Limb (tissue), 2 donors: ENCODE data around the gene ZNF462.
A peak's percentile ranks its signal among the peaks of the same experiment; 100 is the strongest.
"Not testable (repeated sequence)": the region's sequence is repeated elsewhere in the genome, so short reads cannot be mapped to it uniquely, and the experiment has no call there.

Experiments
- DNase-seq, 2 donors: peaks; one replicate each; pipeline ENCODE4 v3.0.0-alpha.2; 2016; ENCODE audit errors: extremely low spot score in 2 of 2

The ZNF462 gene

DNA sequence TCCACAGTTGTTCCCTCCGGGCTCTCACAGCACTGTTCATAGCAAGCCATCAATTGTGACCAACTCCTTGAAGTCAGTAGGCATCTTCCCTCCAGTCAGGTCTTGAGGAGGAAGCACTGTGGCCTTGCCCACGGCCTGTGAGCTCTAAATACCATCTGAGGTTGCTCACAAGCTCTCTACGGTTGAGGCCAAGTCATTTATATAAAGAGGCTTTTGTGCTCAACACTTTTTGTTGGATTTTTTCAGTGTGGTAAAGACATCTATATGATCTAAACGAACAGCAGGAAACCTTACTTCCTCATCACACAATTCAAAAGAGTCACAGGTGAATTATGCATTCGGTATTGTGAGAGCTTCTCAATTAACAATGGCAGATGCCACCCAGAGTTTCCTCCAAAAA, 97.3 kb downstream of the ZNF462 start:
- DNase-seq = no peak

DNA sequence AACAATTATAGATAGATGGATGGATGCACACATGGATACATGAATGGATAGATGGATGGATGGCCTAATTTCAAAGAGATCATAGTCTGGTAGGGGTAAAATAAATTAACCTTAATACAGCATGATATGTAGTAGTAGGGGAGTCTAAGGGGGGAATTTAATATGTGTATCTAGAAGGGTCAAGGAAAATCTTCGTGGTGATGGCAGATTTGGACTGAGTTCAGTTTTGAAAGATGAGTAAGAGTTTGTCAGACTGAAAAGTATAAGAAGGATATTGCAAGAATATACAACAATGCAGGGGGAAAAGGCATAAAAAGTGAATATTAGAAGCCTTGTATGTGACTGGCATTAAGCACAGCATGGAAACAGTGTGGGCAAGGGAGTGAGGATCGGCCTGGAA, 98.7 kb downstream of the ZNF462 start:
- no peak for DNase-seq

DNA sequence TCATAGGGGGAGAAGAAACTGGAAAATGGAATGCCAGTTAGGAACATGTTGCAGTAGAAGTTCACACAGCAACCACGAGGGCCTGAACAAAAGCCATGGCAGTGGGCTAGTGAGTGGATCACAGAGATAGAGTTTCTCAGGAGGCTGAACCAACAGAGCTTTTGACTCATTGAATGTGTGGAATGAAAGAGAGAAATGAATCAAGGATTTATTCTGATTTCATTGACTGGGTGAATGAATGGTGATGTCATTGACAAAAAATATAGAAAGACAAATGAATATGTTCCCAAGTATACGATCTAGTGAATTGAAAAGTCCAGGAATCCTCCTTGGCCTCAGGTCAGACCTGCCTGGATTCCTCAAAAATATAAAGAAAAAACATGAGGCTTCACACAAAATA, 99.2 kb downstream of the ZNF462 start:
- DNase-seq = no peak

DNA sequence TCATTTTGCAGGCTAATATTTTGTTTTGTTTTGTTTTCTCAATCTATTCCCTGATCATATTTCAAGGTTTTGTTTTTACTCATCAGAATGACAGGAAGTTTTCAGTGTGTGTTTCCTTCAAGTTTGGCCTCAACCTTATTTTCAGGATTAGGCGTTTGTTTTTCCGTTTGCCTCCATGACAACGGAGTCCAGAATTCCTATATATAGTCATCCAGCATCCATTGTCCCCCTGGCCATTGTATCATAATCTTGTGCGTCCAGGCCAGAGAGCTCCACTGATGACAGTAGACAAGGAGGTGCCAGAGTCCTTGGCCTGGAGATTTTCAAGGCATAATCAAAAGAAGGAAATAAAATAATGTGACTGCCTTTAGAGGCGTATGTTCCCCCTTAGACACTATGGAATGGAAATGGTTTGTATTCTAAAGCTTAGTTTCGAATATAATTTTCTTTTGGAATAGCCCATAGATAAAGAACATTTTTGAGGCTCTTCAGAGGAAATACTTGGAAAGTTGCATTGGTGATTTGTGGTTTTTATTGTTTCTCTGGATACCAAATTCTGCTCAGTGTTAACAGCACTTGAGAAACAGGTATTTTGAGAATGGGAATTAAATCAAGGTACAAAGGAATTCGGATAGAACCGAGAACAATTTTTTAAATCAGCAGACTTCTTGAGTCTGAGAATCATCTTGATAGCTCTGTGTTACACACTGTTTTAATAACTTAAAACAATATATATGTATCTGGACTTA, 99.8 kb downstream of the ZNF462 start:
- peak in 1 of 2 donors; percentile 47 for DNase-seq

DNA sequence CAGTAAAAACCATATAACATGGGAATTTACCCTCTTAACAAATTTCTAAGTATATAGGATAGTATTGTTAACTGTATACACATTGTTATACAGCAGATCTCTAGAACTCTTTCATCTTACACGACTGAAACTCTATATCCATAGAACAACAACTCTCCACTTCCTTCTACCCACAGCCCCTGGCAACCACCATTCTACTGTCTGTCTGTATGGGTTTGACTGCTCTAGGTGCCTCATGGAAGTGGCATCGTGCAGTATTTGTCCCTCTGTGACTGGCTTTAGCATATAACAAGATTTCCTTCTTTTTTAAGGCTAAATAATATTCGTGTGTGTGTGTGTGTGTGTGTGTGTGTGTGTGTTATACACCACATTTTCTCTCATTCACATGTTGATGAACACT, 100.7 kb downstream of the ZNF462 start:
- DNase-seq = no peak

DNA sequence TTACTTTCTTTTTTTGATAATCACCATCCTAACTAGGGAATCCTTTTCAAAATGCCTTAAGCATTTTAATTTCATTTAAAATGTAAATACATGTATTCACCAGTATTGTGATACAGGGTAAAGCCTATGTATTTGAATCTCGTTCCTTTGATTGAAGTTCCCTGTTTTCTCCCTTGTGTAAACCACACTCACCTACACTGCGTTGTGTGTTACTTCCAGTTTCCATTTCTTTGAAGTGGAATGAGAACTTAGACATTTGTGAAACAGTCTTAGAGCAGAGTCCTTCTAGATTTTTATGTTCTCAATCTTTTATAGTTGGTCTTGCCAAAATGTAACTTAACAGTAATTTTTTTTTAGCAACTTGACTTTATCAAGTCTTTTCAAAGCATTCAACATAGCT, 101.4 kb downstream of the ZNF462 start:
- DNase-seq = no peak

DNA sequence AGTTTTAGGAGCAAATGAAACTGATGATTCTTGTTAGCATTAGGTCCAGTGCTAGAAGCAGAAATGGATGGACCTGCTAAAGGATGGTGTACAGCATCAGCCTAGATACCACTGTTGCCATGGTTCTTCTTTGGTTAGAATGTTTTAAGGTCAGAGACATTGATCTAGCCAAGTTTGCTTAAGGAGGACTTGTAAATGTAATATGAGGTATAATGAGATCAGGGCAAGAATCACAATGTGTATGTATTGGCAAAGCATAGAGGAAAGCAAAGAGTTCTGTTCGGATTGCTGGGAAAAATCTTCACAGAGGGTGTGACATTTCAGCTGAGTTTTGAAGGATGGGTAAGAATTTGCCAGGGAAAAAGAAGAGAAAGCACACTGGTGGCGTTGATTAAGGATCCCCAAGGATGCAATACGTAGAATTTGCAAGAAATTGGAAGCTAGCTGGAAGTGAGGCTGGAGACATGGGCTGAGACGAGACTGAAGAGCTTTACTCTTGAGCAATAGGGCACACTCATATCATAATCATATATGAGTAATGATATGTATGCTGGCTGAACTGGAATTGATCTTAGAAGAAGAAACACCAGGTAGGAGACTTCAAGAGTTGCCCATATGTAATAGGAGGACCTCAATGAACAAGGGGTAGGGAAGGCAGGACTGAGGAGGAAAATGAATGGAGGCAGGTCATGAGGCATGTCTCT, 102.0 kb downstream of the ZNF462 start:
- no peak for DNase-seq

DNA sequence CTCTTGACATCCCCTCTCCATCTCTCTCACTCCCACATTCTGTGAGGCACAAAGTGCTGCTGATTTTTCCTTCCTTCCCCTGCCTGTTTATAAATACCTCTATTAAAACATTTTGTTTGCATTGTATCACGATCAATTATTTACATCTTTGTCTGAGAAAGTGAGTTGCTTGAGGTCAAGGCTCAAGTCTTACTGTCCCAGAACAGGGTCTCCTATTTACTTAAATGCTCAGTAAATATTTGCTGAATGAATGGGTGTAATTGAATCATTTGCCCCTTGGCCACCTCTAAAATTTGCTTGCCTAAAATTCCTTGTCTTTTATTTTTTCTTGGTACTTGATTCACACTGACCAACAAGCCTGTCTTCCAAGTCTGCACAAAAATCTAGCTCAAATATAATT, 103.5 kb downstream of the ZNF462 start:
- DNase-seq = no peak

DNA sequence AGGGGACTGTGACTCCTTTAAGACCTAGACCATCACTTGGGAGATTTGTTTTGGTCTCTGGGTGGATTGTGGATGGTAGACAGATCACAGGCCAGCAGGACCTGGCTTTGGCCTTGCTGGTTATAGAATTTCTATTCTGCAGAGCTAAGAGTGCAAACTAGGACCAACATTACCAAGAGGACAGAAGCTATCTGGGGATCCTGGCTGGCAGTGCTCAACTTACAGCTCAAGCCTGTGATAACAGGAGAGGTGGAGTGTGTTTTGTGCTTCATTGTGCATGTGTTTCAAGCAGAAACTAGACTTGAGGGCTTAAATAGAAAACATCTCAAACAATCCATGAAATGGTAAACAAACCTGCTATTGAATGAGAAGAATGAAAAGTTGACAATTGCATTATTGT, 106.7 kb downstream of the ZNF462 start:
- DNase-seq = no peak

DNA sequence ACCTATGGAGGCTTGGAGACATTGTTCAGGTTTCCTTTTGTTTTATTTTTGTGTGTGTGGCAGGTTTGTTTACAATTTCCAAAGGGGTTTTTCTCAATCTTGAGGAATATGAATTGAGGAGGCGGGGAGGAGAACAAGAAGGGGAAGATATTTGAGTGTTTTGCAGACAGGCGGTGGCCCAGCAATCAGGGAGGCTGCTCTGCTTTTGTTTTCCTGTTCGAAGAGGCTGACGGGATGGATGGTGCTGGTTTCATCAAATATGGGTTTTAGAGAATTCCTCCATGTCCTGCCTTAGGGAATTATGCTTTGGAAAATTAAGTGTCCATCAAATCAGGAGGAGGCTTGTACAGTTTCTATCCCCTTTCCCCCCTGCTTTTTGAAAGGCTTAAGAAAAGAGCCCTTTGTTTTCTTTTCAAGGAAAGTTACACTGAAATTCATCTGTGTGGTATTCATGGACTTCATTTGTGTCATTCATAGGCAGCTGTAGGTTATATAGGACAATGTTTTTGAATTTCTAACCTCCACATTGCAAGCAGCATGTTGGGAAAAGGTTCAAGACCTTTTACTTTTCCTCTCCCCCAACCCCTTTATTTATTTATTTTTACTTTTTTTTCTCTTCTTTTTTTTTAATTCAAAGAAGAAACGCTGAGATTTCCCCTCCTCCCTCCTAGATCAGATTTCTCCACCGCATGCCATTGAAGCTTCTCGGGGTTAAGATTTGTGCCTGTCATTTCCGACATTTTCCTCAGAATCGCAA, 107.4 kb downstream of the ZNF462 start:
- DNase-seq = no peak

DNA sequence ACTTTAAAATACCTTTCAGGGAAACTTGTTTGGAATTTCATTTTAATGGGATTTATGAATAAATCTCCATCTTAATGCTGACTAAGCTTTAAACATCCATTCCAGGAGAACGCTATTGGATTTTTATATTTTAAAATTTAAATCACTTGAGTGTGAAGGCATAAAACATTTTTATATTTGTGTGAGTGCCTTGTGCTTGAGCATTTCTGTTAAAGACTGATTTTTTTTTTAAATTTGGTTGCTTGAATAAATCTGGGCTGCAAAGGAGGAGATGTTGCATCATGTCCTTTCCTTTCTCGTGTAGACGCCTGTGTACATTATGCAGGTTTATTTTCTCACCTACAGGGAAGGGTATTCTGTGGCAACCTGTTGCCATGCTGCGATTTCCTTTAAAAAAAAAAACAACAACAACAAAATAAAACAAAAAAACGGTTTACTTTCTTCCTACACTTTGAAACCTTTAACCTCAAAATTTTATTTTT, 108.1 kb downstream of the ZNF462 start:
- no peak for DNase-seq

DNA sequence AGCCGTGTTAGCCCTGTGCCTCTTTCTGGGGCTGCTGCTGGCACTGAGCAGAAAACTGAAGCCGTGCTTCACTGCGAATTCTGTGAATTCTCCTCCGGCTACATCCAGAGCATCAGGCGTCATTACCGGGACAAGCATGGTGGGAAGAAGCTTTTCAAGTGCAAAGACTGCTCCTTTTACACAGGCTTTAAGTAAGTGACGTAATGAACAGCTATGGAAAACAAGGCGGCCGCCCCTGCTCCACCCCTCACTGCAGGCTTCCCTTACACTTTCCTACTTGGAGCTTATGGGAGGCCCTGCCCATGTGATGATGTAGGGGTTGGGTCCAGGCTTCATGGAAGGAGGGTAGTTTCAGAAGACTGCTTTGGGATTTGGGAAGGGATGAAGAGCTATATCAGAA, 109.1 kb downstream of the ZNF462 start:
- DNase-seq = no peak

DNA sequence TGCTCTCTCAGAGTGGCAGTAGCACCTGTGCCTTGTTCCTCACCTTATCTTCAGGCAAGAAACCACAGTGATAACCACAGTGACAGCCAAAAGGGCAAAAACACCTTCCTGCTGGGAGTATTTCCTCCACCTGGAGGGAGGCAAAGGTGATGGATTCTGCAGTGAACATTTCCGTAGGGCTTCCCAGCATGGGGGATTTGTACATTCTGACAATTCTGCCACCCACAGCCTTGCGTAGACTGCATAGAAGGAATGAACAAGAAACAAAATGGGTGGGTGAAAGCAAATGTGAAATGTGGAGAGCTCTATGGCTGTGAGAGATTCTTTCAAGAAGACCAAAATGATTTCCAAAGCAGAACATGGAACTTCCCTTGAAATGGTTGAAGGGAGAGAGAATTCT, 111.4 kb downstream of the ZNF462 start:
- no peak for DNase-seq

DNA sequence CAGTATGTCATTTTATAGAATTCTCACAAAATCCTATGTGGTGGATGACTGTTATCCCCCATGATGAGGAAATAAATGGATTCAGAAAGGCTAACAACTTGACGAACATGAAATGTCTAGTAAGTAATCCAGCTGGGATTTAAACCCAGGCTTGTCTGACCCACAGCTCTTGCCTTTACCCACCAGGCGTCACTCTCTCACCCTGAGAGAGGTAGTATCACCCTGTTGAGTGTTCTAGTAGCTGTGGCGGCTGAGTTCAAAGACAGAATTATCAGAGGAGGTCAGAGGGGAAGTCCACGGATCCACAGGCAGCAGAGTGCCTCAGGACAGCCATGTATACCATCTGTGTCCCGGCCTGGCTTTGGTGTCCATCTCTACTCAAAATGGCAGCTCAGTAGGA, 113.8 kb downstream of the ZNF462 start:
- DNase-seq = no peak

DNA sequence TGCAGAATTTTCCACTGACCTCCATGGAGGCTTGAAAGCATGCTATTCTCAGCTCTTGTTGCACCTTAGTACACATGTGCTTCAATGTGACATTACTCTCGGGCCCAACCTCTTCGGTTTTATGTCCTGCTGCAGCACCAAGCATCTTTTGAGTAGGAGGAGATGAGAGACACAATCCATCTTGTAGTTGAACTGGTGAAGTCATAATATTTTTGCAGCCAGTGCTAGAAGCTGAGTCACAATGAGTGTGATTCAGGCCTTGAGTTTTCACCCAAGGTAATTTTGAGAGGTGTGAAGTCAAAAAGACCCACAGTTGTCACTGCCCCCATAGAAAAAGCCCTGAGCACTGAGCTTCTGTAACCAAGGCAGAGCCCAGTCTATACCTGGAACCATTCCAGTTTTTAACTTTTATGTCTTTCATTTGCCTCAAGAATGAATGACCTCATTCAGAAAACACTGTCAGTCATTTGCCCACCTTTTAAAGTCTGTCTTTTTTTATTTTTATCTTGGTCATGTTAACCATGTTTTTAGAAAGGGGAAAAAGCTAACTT, 117.7 kb downstream of the ZNF462 start:
- no peak for DNase-seq

DNA sequence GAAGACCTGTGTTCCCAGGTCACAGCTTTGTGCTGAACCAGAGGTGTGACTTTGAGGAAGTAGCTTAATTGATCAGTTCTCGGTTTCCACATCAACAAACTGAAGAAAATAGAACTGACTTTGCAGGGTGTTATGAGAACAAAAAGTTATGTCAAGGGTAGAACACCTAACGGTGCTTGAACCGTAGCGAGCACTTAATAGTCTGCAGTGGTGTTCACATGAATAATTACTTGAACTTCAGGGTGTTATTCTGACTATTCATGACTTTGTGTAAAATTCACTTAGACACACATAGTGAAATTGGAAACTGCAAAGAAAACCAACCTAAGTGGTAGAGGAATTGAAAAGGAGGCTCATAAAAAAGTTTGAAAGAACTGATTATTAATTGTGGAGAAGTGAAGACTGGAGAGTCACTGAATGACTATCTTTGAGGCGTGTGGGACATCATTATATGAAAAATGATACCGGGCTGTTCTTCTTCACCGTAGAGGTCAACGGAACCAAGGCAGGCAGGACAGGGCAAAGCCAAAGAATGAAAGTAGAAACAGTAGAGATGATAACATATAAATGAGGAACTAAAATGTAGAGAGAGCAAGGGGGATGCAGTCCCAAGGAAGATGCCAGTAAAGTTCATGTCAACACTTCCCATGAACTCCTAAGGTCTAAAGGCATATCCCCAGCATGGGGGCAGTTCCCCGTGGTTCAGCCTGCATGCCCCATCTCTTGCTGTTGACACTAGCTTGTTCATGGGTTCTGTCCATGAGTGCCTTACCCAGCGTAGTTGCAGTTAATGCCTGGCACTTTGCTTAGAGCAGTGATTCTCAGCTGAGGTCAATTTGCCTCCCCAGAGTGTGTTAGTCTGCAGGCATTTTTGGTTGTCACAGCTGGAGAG, 118.7 kb downstream of the ZNF462 start:
- DNase-seq = no peak

DNA sequence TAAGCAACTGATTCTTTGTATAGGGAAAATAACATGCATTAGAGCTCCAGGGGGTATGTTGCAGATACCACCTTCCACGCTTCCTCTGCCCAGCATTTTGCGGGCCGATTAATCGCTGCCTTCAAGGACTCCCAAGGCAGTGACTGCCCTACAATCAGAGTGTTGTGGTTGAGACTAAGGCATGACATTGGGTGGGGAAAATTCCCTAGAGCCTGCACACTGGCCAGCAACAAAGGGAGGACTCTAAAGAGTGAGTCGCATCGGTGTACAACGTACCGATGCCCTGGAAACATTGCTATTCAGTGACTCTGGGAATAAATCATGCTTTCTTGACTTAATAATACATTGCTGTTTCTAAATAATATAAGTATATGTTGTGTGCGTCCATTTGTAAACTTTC, 119.7 kb downstream of the ZNF462 start:
- no peak for DNase-seq

DNA sequence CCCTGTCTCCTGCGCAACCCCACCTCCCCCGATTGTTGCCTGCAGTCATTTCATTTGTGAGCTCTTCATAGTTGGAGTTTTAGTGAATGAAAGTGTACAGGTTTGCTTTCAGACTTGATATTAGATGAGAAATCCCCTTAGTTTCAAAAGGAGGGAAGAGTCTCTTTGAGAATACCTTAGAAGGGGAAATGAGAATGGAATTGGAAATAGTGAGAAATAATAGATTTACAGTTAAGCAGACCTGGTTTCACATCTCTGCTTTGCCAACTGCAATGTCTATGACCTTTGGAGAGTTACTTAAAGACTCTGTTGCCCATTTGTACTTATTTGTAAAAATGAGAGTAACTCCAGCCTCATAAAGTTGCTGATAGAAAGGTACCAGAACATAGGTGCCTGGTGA, 120.4 kb downstream of the ZNF462 start:
- no peak for DNase-seq

DNA sequence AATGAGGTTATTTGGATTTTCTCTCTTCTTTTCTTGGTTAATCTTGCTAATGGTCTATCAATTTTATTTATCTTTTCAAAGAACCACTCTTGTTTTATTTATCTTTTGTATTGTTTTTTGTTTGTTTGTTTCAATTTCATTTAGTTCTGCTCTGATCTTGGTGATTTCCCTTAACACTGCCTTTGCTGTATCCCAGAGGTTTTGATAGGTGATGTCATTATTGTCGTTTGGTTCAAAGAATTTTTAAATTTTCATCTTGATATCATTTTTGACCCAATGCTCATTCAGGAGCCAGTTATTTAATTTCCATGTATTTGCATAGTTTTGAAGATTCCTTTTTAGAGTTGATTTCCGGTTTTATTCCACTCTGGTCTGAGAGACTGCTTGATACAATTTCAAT, 126.9 kb downstream of the ZNF462 start:
- DNase-seq = not testable (repeated sequence)

DNA sequence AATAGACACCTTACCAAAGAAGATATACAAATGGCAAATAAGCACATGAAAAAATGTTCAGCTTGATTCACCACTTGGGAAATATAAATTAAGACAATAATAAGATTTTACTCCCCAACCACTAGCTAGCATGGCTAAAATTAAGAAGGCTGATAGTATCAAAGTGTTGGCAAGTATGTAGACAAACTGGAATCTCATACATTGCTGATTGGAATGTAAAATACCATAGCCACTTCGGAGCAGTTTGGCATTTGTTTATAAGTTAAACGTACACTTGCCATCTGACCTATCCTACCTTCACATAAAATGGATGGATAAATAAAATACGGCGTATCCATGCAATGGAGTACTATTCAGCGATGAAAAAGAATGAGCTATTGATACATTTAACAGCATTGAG, 129.2 kb downstream of the ZNF462 start:
- no peak for DNase-seq

DNA sequence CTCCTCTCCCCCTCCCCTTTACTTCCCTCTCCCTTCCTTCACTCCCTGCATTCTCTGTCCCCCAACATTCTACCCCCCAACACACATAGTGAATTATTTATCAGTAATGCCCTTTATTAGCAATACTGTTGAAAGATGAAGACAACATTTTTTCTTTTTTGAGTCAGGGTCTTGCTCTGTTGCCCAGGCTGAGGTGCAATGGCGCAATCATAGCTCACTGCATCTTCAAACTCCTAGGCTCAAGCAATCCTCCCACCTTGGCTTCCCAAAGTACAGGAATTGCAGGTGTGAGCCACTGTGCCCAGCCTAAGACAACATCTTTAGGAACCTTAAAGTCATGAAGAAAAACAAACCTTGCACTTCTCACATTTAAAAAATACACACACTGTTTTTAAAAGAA, 130.6 kb downstream of the ZNF462 start:
- DNase-seq = no peak
